ENCODE results near the gene SENP2. TPM values are rescaled to one million over a fixed set of nuclear protein-coding genes. Genes with fewer than 3 reads are reported as not detected.

SENP2 gene
- total and polyA plus RNA-seq, 9 of the 15 experiments (the other 6 are each of a cell fraction or from before 2014, with no cell fraction given) = 11.8 to 67.1 (median 41.1) TPM

GRCh38 chr3:185677146-185677829, 91.2 kb downstream of the SENP2 start (continued):
- TF ChIP-seq CBX8 (IDR thresholded peaks at IDR 0.05; ENCODE audit: borderline replicate concordance, extremely low read depth, low read depth, low read length, poor library complexity, severe bottlenecking) (no peak), FOXK2 (conservative IDR thresholded peaks at IDR 0.05 in 1 of 2, IDR thresholded peaks at IDR 0.05 in 1 of 2; ENCODE audit: low read depth in 2 of 2) (no peak), RUNX1 (IDR thresholded peaks at IDR 0.05; ENCODE audit: low read depth) (no peak), CREM (IDR thresholded peaks at IDR 0.05; ENCODE audit: low read depth) (no peak), STAG1 (CRISPR knock-in tag; IDR thresholded peaks at IDR 0.05; ENCODE audit: borderline replicate concordance) (peak; percentile 21; the same call in 1 of the 2 replicates)

DNA sequence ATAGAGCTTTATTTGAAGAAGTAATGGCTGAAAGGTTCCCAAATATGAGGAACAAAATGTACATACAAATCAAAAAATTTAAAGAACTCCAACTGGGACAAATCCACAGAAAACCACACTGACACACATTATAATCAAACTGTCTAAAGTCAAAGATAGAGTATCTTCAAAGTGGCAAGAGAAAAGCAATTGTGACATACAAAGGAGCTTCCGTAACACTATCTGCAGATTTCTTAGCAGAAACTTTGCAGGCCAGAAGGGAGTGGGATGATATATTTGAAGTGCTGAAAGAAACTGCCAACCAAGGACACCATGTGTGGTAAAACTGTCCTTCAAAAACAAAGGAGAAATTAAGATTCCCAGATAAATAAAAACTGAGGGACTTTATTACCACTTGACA, 91.9 kb downstream of the SENP2 start:
- 88% methylated on average over 1 of the region's 1 CpG for WGBS (ENCODE audit: insufficient coverage, low coverage, missing lambda C conversion rate)
- no peak for TF ChIP-seq SRSF3 (IDR thresholded peaks at IDR 0.05; ENCODE audit: insufficient read depth, low read length)
- no peak for TF ChIP-seq RNF2 (IDR thresholded peaks at IDR 0.05)
- no peak for TF ChIP-seq FOXM1 (IDR thresholded peaks at IDR 0.05; ENCODE audit: low read depth)
- no peak for TF ChIP-seq FOXM1 (CRISPR knock-in tag; IDR thresholded peaks at IDR 0.05; ENCODE audit: low read depth)
- TF ChIP-seq ZBTB40 (IDR thresholded peaks at IDR 0.05) = no peak
- TF ChIP-seq ZBTB40 (CRISPR knock-in tag; IDR thresholded peaks at IDR 0.05) = no peak

More for the DNA sequence above, 91.9 kb downstream of the SENP2 start:
- DNase-seq (ENCODE audit: extremely low read depth in 1 of 4, low spot score in 3 of 4) (no peak), ATAC-seq (no peak), FAIRE-seq (no peak)
- Histone ChIP-seq H2AFZ (ENCODE audit: low read depth, low read length) (no peak overlapping the region), H3K27me3 (ENCODE audit: control insufficient read depth in 2 of 2, insufficient read depth in 2 of 2, low read length in 2 of 2) (no peaks in the 10 kb centered on the region), H4K20me1 (replicated peaks; ENCODE audit: control insufficient read depth, insufficient read depth, low read length) (no peaks in the 10 kb centered on the region), H3K9me1 (ENCODE audit: control insufficient read depth, insufficient read depth, low read length) (no peaks in the 10 kb centered on the region), H3K9me3 (replicated peaks; ENCODE audit: control insufficient read depth, insufficient read depth, low read depth, low read length) (0 out of 2 replicates have a peak, but pooled peaks cover 4% of the 10 kb centered on the region), H3K4me3 (no peak overlapping the region), H3K27ac (ENCODE audit: extremely low read depth, low read depth, low read length) (no peak overlapping the region), H3K79me2 (ENCODE audit: control insufficient read depth, insufficient read depth, low read length) (no peaks in the 10 kb centered on the region), H3K4me1 (replicated peaks in 1 of 2; ENCODE audit: control insufficient read depth in 2 of 2, insufficient read depth in 2 of 2, low read length in 2 of 2) (no peaks in the 10 kb centered on the region), H3K9ac (ENCODE audit: insufficient read depth in 1 of 2, low read depth in 2 of 2, low read length in 2 of 2) (no peak overlapping the region), H3K4me2 (ENCODE audit: insufficient read depth, low read length) (no peak overlapping the region), H3K36me3 (ENCODE audit: control insufficient read depth, insufficient read depth, low read length) (peaks cover 64% of the 10 kb centered on the region)
- intact Hi-C loops (cut with micrococcal nuclease) (loop anchor here (5.0 kb wide), 1 partner anchor 89 kb away; no protein-coding TSS in a partner anchor), in situ Hi-C loops (cut with MboI) (no loop called here)
- BruUV-seq (replicated peaks) = no TSS peak
- CTCF ChIA-PET (ENCODE audit: low intra/inter-chr PET ratio) = interaction anchor here (0.7 to 1.0 kb wide), 3 partner anchors 18 to 1238 kb away, joined by 3 to 4 read pairs (median 3); no protein-coding TSS in a partner anchor
- POLR2A ChIA-PET = interaction anchor here (0.5 to 1.6 kb wide), 6 partner anchors 22 to 204 kb away, joined by 3 to 5 read pairs (median 3); no protein-coding TSS in a partner anchor
